ENCODE data around the gene RFX1. TPM values are rescaled to one million over a fixed set of nuclear protein-coding genes. Genes with fewer than 3 reads are reported as not detected.

The RFX1 gene
- total and polyA plus RNA-seq, 2 donors (not counting 1 experiment from before 2014, with no cell fraction given), result 9.2 to 33.3 TPM

DNA sequence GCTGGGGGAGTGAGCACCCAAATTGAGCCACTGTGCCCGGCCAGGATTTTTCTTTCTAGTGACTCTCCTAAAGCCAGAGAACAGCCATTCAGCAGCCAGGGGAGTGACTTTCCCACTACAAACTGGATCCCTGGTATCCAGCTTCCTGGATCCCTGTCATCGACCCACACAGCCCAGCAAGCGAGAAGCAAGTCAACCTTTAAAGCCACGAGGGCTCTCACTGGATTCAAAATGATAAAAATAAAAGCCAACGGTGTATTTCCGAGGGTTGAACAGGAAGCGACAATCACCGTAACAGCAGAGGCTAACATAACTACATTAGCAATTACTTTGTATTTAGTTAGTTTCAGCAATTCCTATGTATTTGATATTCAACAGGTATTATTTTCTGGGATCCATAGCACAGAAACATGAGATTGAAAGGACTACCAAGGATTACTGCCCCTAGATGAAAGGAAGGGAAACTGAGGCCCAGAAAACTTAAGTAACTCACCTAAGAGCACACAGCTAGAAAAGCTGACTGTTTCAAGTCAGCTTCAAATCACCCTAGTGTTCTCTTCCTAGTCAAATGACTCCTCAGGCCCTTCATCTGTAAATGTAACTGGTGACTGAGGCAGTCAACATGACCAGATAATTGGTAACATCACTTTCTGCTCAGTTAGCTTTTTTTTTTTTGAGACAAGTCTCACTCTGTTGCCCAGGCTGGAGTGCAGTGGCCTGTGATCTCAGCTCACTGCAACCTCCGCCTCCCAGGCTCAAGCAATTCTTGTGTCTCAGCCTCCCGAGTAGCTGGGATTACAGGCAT lies 2.7 kb downstream of the RFX1 start:
- intact Hi-C loops (cut with micrococcal nuclease), result no loop called here
- peak overlapping the region; percentile 61 for H2AFZ ChIP-seq (ENCODE audit: insufficient read depth, low read depth, low read length, poor library complexity, severe bottlenecking)
- H4K20me1 ChIP-seq (ENCODE audit: control insufficient read depth, insufficient read depth, low read length, poor library complexity, severe bottlenecking), result no peaks in the 10 kb centered on the region
- Mint-ChIP-seq H3K27ac (peak overlapping the region; percentile 95), H3K27me3 (no peaks in the 10 kb centered on the region), H3K4me3 (peak overlapping the region; percentile 65), H3K4me1 (peaks cover 61% of the 10 kb centered on the region), H3K9me3 (ENCODE audit: insufficient read depth) (no peaks in the 10 kb centered on the region)
- no peaks in the 10 kb centered on the region for H3K27me3 ChIP-seq (replicated peaks in 1 of 4; ENCODE audit: control extremely low read depth in 1 of 4, control insufficient read depth in 3 of 4, insufficient read depth in 4 of 4, low read length in 3 of 4)
- H3K36me3 ChIP-seq (replicated peaks in 1 of 2; ENCODE audit: control extremely low read depth in 1 of 2, control insufficient read depth in 1 of 2, extremely low read depth in 1 of 2, insufficient read depth in 2 of 2, low read length in 1 of 2), result peaks cover 0 to 6% of the 10 kb centered on the region in 2 experiments
- peak overlapping the region; percentile 40 for H3K9ac ChIP-seq (ENCODE audit: low read length)
- CTCF ChIA-PET, result interaction anchor here (0.7 to 2.7 kb wide), 7 partner anchors 11 to 133 kb away, joined by 3 to 8 read pairs (median 5); partner anchors contain the start of genes ASF1B and IL27RA
- DNase-seq (peak; percentile 58), ATAC-seq (ENCODE audit: low read depth) (no peak)
- H3K4me3 ChIP-seq (ENCODE audit: control extremely low read depth in 1 of 5, extremely low read depth in 1 of 5, insufficient read depth in 1 of 5, low read depth in 2 of 5, low read length in 4 of 5), result peak overlapping the region in 4 of 5 experiments; percentile 1 to 6 (median 4)
- H3K4me1 ChIP-seq (ENCODE audit: control insufficient read depth in 2 of 2, insufficient read depth in 2 of 2, low read length in 2 of 2), result peaks cover 56 to 61% of the 10 kb centered on the region in 2 donors
- H3K9me3 ChIP-seq (ENCODE audit: control extremely low read depth in 1 of 3, control insufficient read depth in 2 of 3, insufficient read depth in 1 of 3, low read length in 2 of 3), result peaks cover 0 to 6% (median 4%) of the 10 kb centered on the region in 3 donors
- WGBS (ENCODE audit: insufficient coverage), result 11% methylated on average over 8 of the region's 10 CpGs
- peak overlapping the region; percentile 73 for H3K4me2 ChIP-seq (replicated peaks; ENCODE audit: low read depth, low read length, poor library complexity, severe bottlenecking)
- POLR2A ChIA-PET, result interaction anchor here (0.5 to 5.0 kb wide), 6 partner anchors 10 to 157 kb away, joined by 3 to 42 read pairs (median 8); partner anchors contain the start of gene IL27RA
- peaks cover 38% of the 10 kb centered on the region for H3K79me2 ChIP-seq (ENCODE audit: control insufficient read depth, insufficient read depth, low read length)
- H3K27ac ChIP-seq (ENCODE audit: low read length in 2 of 2), result peak overlapping the region; percentile 99 to 100
- no peak for TF ChIP-seq EZH2 (IDR thresholded peaks at IDR 0.05; ENCODE audit: borderline replicate concordance, insufficient read depth, low read depth, low read length, poor library complexity, severe bottlenecking)
- TF ChIP-seq, protein P1, sequence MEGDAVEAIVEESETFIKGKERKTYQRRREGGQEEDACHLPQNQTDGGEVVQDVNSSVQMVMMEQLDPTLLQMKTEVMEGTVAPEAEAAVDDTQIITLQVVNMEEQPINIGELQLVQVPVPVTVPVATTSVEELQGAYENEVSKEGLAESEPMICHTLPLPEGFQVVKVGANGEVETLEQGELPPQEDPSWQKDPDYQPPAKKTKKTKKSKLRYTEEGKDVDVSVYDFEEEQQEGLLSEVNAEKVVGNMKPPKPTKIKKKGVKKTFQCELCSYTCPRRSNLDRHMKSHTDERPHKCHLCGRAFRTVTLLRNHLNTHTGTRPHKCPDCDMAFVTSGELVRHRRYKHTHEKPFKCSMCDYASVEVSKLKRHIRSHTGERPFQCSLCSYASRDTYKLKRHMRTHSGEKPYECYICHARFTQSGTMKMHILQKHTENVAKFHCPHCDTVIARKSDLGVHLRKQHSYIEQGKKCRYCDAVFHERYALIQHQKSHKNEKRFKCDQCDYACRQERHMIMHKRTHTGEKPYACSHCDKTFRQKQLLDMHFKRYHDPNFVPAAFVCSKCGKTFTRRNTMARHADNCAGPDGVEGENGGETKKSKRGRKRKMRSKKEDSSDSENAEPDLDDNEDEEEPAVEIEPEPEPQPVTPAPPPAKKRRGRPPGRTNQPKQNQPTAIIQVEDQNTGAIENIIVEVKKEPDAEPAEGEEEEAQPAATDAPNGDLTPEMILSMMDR (IDR thresholded peaks at IDR 0.05), result no peak

Data from B cell (primary cell).